ENCODE data around the gene ARHGAP26.

DNA sequence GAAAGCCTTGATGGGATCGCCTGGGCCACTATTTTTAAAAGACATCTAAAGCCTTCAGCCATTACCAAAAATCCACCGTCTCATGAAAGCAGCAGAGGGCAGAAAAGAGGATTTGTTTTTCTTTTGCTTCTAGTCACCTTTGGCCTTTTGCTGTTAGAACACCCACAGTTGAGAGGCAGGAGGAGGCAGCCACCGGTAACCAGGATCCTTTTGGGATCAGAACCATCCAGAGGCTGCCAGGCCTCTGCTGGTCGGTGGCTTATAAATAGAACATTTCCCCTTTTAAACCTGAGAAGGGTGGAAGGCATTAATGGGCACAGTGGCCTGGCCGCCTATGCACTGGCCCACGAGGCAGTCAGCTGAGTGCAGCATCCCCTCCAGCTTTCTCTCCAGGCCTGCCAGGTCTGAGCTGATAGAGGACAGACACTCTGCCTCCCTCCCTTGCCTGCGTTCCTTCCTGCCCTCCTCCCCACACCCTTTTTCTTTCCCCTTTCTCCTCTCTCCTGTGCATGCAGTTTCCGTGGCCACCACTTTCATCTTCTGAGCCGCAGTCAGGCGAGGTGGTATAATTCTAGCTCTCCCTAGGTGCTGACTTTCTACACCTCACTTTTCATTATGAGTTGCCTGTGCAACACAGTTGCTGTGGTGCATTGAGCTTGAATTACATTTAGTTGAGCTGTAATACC is 253.4 kb downstream of the ARHGAP26 start:
- TF ChIP-seq, protein P1, sequence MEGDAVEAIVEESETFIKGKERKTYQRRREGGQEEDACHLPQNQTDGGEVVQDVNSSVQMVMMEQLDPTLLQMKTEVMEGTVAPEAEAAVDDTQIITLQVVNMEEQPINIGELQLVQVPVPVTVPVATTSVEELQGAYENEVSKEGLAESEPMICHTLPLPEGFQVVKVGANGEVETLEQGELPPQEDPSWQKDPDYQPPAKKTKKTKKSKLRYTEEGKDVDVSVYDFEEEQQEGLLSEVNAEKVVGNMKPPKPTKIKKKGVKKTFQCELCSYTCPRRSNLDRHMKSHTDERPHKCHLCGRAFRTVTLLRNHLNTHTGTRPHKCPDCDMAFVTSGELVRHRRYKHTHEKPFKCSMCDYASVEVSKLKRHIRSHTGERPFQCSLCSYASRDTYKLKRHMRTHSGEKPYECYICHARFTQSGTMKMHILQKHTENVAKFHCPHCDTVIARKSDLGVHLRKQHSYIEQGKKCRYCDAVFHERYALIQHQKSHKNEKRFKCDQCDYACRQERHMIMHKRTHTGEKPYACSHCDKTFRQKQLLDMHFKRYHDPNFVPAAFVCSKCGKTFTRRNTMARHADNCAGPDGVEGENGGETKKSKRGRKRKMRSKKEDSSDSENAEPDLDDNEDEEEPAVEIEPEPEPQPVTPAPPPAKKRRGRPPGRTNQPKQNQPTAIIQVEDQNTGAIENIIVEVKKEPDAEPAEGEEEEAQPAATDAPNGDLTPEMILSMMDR (optimal IDR thresholded peaks at IDR 0.05 in 1 of 3, IDR thresholded peaks at IDR 0.05 in 1 of 3, conservative IDR thresholded peaks at IDR 0.05 in 1 of 3; ENCODE audit: extremely low read depth in 1 of 3, insufficient read depth in 2 of 3, low read length in 3 of 3): no peak
- no peak for TF ChIP-seq EZH2 (IDR thresholded peaks at IDR 0.05; ENCODE audit: low read length)

All from keratinocyte (primary cell).